Stimulated activated CD8-positive, alpha-beta memory T cell treated with anti-CD3 and anti-CD28 coated beads, Interleukin-4, amount 100 ng/mL, for 24 hours (primary cell): ENCODE measurements around the gene KLHL29.
A peak's percentile ranks its signal among the peaks of the same experiment; 100 is the strongest.
"Not testable (repeated sequence)": the region's sequence is repeated elsewhere in the genome, so short reads cannot be mapped to it uniquely, and the experiment has no call there.

ENCODE experiments used
- DNase-seq: peaks from one replicate; pipeline ENCODE4 v3.0.0-alpha.2; 2020; ENCODE audit warnings: low read depth

The KLHL29 gene

GRCh38 chr2:23373666-23374065 is 11.3 kb upstream of the KLHL29 start:
- DNase-seq = no peak

- DNase-seq = no peak
These were observed 9.5 kb upstream of the KLHL29 start for GRCh38 chr2:23375448-23375847.

GRCh38 chr2:23376075-23376474 is 8.9 kb upstream of the KLHL29 start:
- DNase-seq = no peak

- DNase-seq = no peak
These were observed 8.0 kb upstream of the KLHL29 start for GRCh38 chr2:23376972-23377371.

GRCh38 chr2:23377771-23378170 is 7.2 kb upstream of the KLHL29 start:
- no peak for DNase-seq

- DNase-seq = no peak
These were observed 6.5 kb upstream of the KLHL29 start for GRCh38 chr2:23378496-23378895.

GRCh38 chr2:23379220-23379695 is 5.7 kb upstream of the KLHL29 start:
- DNase-seq = no peak

- peak; percentile 24 for DNase-seq
These were observed 4.4 kb upstream of the KLHL29 start for GRCh38 chr2:23380562-23381065.

- DNase-seq = no peak
These were observed 3.9 kb upstream of the KLHL29 start for GRCh38 chr2:23381084-23381483.

- no peak for DNase-seq
These were observed 3.5 kb upstream of the KLHL29 start for GRCh38 chr2:23381485-23381884.

- DNase-seq = no peak
These were observed 1.9 kb upstream of the KLHL29 start for GRCh38 chr2:23383100-23383499.

GRCh38 chr2:23385351-23385747 is 370 bp downstream of the KLHL29 start:
- DNase-seq = no peak

- no peak for DNase-seq
These were observed 864 bp downstream of the KLHL29 start for GRCh38 chr2:23385748-23386338.

- DNase-seq = no peak
These were observed 1.6 kb downstream of the KLHL29 start for GRCh38 chr2:23386339-23387220.

- no peak for DNase-seq
These were observed 2.2 kb downstream of the KLHL29 start for GRCh38 chr2:23387221-23387550.

GRCh38 chr2:23387845-23388244 is 2.9 kb downstream of the KLHL29 start:
- no peak for DNase-seq

GRCh38 chr2:23388294-23388693 is 3.3 kb downstream of the KLHL29 start:
- no peak for DNase-seq

GRCh38 chr2:23388756-23389514 is 4.0 kb downstream of the KLHL29 start:
- DNase-seq = no peak

- no peak for DNase-seq
These were observed 5.2 kb downstream of the KLHL29 start for GRCh38 chr2:23390152-23390551.

GRCh38 chr2:23391237-23391736 is 6.3 kb downstream of the KLHL29 start:
- not testable (repeated sequence) for DNase-seq

- no peak for DNase-seq
These were observed 8.7 kb downstream of the KLHL29 start for GRCh38 chr2:23393722-23394121.

GRCh38 chr2:23394700-23395099 is 9.7 kb downstream of the KLHL29 start:
- DNase-seq = no peak
